Natural killer cell treated with Interleukin-12 subunit alpha and Interleukin-12 subunit beta and Interleukin-15 and Interleukin-18, amount 100 ng/mL, for 72 hours (primary cell): ENCODE results near the gene STPG1. TPM values are rescaled to one million over a fixed set of nuclear protein-coding genes. Genes with fewer than 3 reads are reported as not detected.

ENCODE experiments used
- ATAC-seq, 2 donors: fragments of 150-1000 bp; cut with Tn5 transposase in 1 of 2; sonication (Bioruptor Pico), chemical (Tn5 transposase) in 1 of 2; 2 replicates each; pipeline ENCODE4 v1.10.0; 2021
- DNase-seq: peaks from one replicate; pipeline ENCODE4 v3.0.0; 2022; ENCODE audit warnings: low spot score
- H3K27ac Mint-ChIP-seq, 2 donors: 1 replicate in 1 of 2; 2 replicates in 1 of 2; pipeline ENCODE4 v1.8.0; 2022; ENCODE audit warnings: mixed read lengths in 2 of 2, mild to moderate bottlenecking in 1 of 2, moderate library complexity in 1 of 2
- H3K27me3 Mint-ChIP-seq, 2 donors: 1 replicate in 1 of 2; 2 replicates in 1 of 2; pipeline ENCODE4 v1.8.0; 2022; ENCODE audit warnings: mixed read lengths in 2 of 2
- H3K36me3 Mint-ChIP-seq: one replicate; pipeline ENCODE4 v1.8.0; 2022; ENCODE audit warnings: mixed read lengths
- H3K4me1 Mint-ChIP-seq, 2 donors: 1 replicate in 1 of 2; 2 replicates in 1 of 2; pipeline ENCODE4 v1.8.0; 2022; ENCODE audit warnings: low read depth in 2 of 2, mixed read lengths in 2 of 2, mild to moderate bottlenecking in 1 of 2
- H3K4me3 Mint-ChIP-seq: one replicate; pipeline ENCODE4 v1.8.0; 2022; ENCODE audit warnings: mixed read lengths
- H3K9me3 Mint-ChIP-seq: 2 replicates; pipeline ENCODE4 v1.8.0; 2022; ENCODE audit warnings: mixed read lengths
- total RNA-seq, 2 donors: library from RNA; stranded (reverse); gene quantifications; one replicate each; pipeline ENCODE4 v1.2.3, GENCODE V29; 2022

STPG1 gene
- total RNA-seq, 2 donors from 2014 or later: 2.3 to 5.4 TPM

- peaks cover 0 to 10% of the 10 kb centered on the region in 2 donors for H3K4me1 Mint-ChIP-seq
- ATAC-seq (no peak), DNase-seq (no peak)
- H3K4me3 Mint-ChIP-seq: no peak overlapping the region
- H3K27ac Mint-ChIP-seq: no peak overlapping the region
- no peaks in the 10 kb centered on the region for H3K27me3 Mint-ChIP-seq
- no peaks in the 10 kb centered on the region for H3K36me3 Mint-ChIP-seq
- no peaks in the 10 kb centered on the region for H3K9me3 Mint-ChIP-seq
Measured at GRCh38 chr1:24364605-24364974, 49.0 kb downstream of the STPG1 start.

- ATAC-seq: no peak
- H3K27me3 Mint-ChIP-seq: no peaks in the 10 kb centered on the region
- H3K36me3 Mint-ChIP-seq: no peaks in the 10 kb centered on the region
- peaks cover 0 to 10% of the 10 kb centered on the region in 2 donors for H3K4me1 Mint-ChIP-seq
- H3K27ac Mint-ChIP-seq: no peak overlapping the region
- H3K4me3 Mint-ChIP-seq: no peak overlapping the region
- H3K9me3 Mint-ChIP-seq: no peaks in the 10 kb centered on the region
- DNase-seq: no peak
Measured at GRCh38 chr1:24363994-24364393, 49.6 kb downstream of the STPG1 start.

GRCh38 chr1:24362982-24363614, 50.5 kb downstream of the STPG1 start:
- no peak overlapping the region for H3K27ac Mint-ChIP-seq
- no peaks in the 10 kb centered on the region for H3K27me3 Mint-ChIP-seq
- no peaks in the 10 kb centered on the region for H3K36me3 Mint-ChIP-seq
- no peak for DNase-seq
- no peak for ATAC-seq
- H3K4me1 Mint-ChIP-seq: peaks cover 0 to 10% of the 10 kb centered on the region in 2 donors
- no peak overlapping the region for H3K4me3 Mint-ChIP-seq
- H3K9me3 Mint-ChIP-seq: no peaks in the 10 kb centered on the region

- Mint-ChIP-seq H3K27ac (no peak overlapping the region), H3K36me3 (no peaks in the 10 kb centered on the region), H3K4me1 (peaks cover 0 to 10% of the 10 kb centered on the region in 2 donors), H3K27me3 (no peaks in the 10 kb centered on the region), H3K9me3 (no peaks in the 10 kb centered on the region), H3K4me3 (no peak overlapping the region)
- ATAC-seq (no peak), DNase-seq (no peak)
Measured at GRCh38 chr1:24362396-24362795, 51.2 kb downstream of the STPG1 start.

- Mint-ChIP-seq H3K9me3 (no peaks in the 10 kb centered on the region), H3K4me1 (peaks cover 0 to 10% of the 10 kb centered on the region in 2 donors), H3K4me3 (no peak overlapping the region), H3K27me3 (no peaks in the 10 kb centered on the region), H3K27ac (no peak overlapping the region), H3K36me3 (no peaks in the 10 kb centered on the region)
- ATAC-seq (no peak), DNase-seq (no peak)
Measured at GRCh38 chr1:24361811-24362210, 51.8 kb downstream of the STPG1 start.

- Mint-ChIP-seq H3K27ac (no peak overlapping the region), H3K4me1 (peaks cover 0 to 10% of the 10 kb centered on the region in 2 donors), H3K36me3 (no peaks in the 10 kb centered on the region), H3K27me3 (no peaks in the 10 kb centered on the region), H3K9me3 (no peaks in the 10 kb centered on the region), H3K4me3 (no peak overlapping the region)
- DNase-seq (no peak), ATAC-seq (no peak)
Measured at GRCh38 chr1:24360681-24361080, 52.9 kb downstream of the STPG1 start.

- no peaks in the 10 kb centered on the region for H3K4me1 Mint-ChIP-seq
- no peaks in the 10 kb centered on the region for H3K27me3 Mint-ChIP-seq
- H3K4me3 Mint-ChIP-seq: no peak overlapping the region
- ATAC-seq (no peak), DNase-seq (no peak)
- no peaks in the 10 kb centered on the region for H3K9me3 Mint-ChIP-seq
- H3K27ac Mint-ChIP-seq: no peak overlapping the region
- no peaks in the 10 kb centered on the region for H3K36me3 Mint-ChIP-seq
Measured at GRCh38 chr1:24357038-24357437, 56.5 kb downstream of the STPG1 start.

GRCh38 chr1:24355466-24355865, 58.1 kb downstream of the STPG1 start:
- no peaks in the 10 kb centered on the region for H3K27me3 Mint-ChIP-seq
- peaks cover 2 to 5% of the 10 kb centered on the region in 2 donors for H3K4me1 Mint-ChIP-seq
- no peaks in the 10 kb centered on the region for H3K36me3 Mint-ChIP-seq
- no peak for DNase-seq
- H3K4me3 Mint-ChIP-seq: no peak overlapping the region
- H3K9me3 Mint-ChIP-seq: no peaks in the 10 kb centered on the region
- no peak overlapping the region for H3K27ac Mint-ChIP-seq
- no peak for ATAC-seq

- H3K27me3 Mint-ChIP-seq: no peaks in the 10 kb centered on the region
- no peak for DNase-seq
- H3K4me1 Mint-ChIP-seq: peaks cover 2 to 5% of the 10 kb centered on the region in 2 donors
- ATAC-seq: no peak
- no peak overlapping the region for H3K27ac Mint-ChIP-seq
- no peaks in the 10 kb centered on the region for H3K36me3 Mint-ChIP-seq
- no peaks in the 10 kb centered on the region for H3K9me3 Mint-ChIP-seq
- H3K4me3 Mint-ChIP-seq: no peak overlapping the region
Measured at GRCh38 chr1:24353292-24353891, 60.2 kb downstream of the STPG1 start.

- Mint-ChIP-seq H3K9me3 (no peaks in the 10 kb centered on the region), H3K4me3 (no peak overlapping the region), H3K4me1 (peaks cover 2 to 5% of the 10 kb centered on the region in 2 donors), H3K27ac (no peak overlapping the region), H3K36me3 (no peaks in the 10 kb centered on the region), H3K27me3 (peaks cover 0 to 3% of the 10 kb centered on the region in 2 donors)
- ATAC-seq: peak in 1 of 2 donors; percentile 60
- DNase-seq: no peak
Measured at GRCh38 chr1:24351918-24352627, 61.5 kb downstream of the STPG1 start.

- peak in 1 of 2 donors; percentile 64 for ATAC-seq
- H3K27ac Mint-ChIP-seq: peak overlapping the region in 1 of 2 donors; percentile 56
Measured at GRCh38 chr1:24351247-24351646, 62.3 kb downstream of the STPG1 start.

GRCh38 chr1:24349891-24350290, 63.7 kb downstream of the STPG1 start:
- Mint-ChIP-seq H3K27me3 (peaks cover 0 to 3% of the 10 kb centered on the region in 2 donors), H3K4me3 (no peak overlapping the region), H3K36me3 (no peaks in the 10 kb centered on the region), H3K27ac (no peak overlapping the region), H3K9me3 (no peaks in the 10 kb centered on the region), H3K4me1 (peaks cover 2 to 5% of the 10 kb centered on the region in 2 donors)
- DNase-seq (no peak), ATAC-seq (no peak)

More at GRCh38 chr1:24351247-24351646, 62.3 kb downstream of the STPG1 start:
- Mint-ChIP-seq H3K4me1 (peaks cover 2 to 5% of the 10 kb centered on the region in 2 donors), H3K9me3 (no peaks in the 10 kb centered on the region), H3K27me3 (peaks cover 0 to 3% of the 10 kb centered on the region in 2 donors), H3K36me3 (no peaks in the 10 kb centered on the region), H3K4me3 (peak overlapping the region; percentile 43)
- no peak for DNase-seq

GRCh38 chr1:24348196-24348595, 65.4 kb downstream of the STPG1 start:
- ATAC-seq: no peak
- no peaks in the 10 kb centered on the region for H3K9me3 Mint-ChIP-seq
- H3K4me3 Mint-ChIP-seq: no peak overlapping the region
- peaks cover 0 to 3% of the 10 kb centered on the region in 2 donors for H3K27me3 Mint-ChIP-seq
- H3K36me3 Mint-ChIP-seq: no peaks in the 10 kb centered on the region
- H3K4me1 Mint-ChIP-seq: peaks cover 2 to 5% of the 10 kb centered on the region in 2 donors
- H3K27ac Mint-ChIP-seq: no peak overlapping the region
- no peak for DNase-seq
